Measurements from ENCODE around the gene MN1. TPM values are rescaled to one million over a fixed set of nuclear protein-coding genes. Genes with fewer than 3 reads are reported as not detected.

The MN1 gene
- total and polyA plus RNA-seq, 2 donors (not counting 1 experiment from before 2014, with no cell fraction given): 0.02 to 0.12 TPM

DNA sequence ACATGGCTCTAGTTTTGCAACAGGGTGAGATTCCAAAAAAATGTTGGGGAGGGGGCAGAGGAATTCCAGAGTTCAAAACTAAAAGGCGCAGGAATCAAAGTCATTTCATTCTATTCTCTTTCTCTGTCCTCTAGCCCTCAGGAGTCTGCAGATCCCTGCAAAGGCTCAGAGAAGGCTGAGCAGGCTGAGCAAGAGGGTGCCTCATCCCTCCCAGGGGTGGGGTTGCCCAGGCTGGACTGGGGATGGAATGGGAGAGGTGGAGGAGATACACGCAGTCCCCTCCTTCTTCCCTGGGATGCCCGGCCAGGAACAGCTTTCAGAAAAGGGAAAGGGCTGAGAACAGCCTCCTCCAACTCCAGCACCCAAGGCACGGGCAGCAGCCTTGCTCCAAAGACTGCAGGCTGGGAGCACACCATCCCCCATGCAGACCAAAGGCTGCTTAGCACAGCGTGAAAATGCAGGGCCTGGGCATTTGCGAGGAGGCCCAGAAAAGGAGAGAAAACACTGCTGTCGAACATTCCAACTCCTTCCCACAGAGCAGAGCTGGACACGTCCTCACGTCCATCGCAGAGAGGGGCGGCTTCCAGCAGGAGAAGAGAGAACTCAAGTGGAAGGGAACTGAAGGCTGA lies 51.8 kb downstream of the MN1 start:
- Histone ChIP-seq H3K4me1 (ENCODE audit: control insufficient read depth in 2 of 2, insufficient read depth in 2 of 2, low read length in 2 of 2) (no peaks in the 10 kb centered on the region), H3K27ac (ENCODE audit: low read length in 2 of 2) (no peak overlapping the region), H3K9me3 (ENCODE audit: control extremely low read depth in 1 of 3, control insufficient read depth in 2 of 3, insufficient read depth in 1 of 3, low read length in 2 of 3) (peaks cover 0 to 4% (median 0%) of the 10 kb centered on the region in 3 donors), H3K9ac (ENCODE audit: low read length) (no peak overlapping the region), H2AFZ (ENCODE audit: insufficient read depth, low read depth, low read length, poor library complexity, severe bottlenecking) (no peak overlapping the region), H3K36me3 (replicated peaks in 1 of 2; ENCODE audit: control extremely low read depth in 1 of 2, control insufficient read depth in 1 of 2, extremely low read depth in 1 of 2, insufficient read depth in 2 of 2, low read length in 1 of 2) (no peaks in the 10 kb centered on the region), H3K4me3 (ENCODE audit: control extremely low read depth in 1 of 5, extremely low read depth in 1 of 5, insufficient read depth in 1 of 5, low read depth in 2 of 5, low read length in 4 of 5) (no peak overlapping the region), H3K27me3 (replicated peaks in 1 of 4; ENCODE audit: control extremely low read depth in 1 of 4, control insufficient read depth in 3 of 4, insufficient read depth in 4 of 4, low read length in 3 of 4) (peaks cover 0 to 3% (median 0%) of the 10 kb centered on the region in 4 experiments), H4K20me1 (ENCODE audit: control insufficient read depth, insufficient read depth, low read length, poor library complexity, severe bottlenecking) (no peaks in the 10 kb centered on the region), H3K4me2 (replicated peaks; ENCODE audit: low read depth, low read length, poor library complexity, severe bottlenecking) (no peak overlapping the region), H3K79me2 (ENCODE audit: control insufficient read depth, insufficient read depth, low read length) (no peaks in the 10 kb centered on the region)
- H3K4me3 Mint-ChIP-seq: no peak overlapping the region
- intact Hi-C loops (cut with micrococcal nuclease): no loop called here
- ATAC-seq (ENCODE audit: low read depth) (no peak), DNase-seq (no peak)
- POLR2A ChIA-PET: no interaction called here
- TF ChIP-seq, protein P1, sequence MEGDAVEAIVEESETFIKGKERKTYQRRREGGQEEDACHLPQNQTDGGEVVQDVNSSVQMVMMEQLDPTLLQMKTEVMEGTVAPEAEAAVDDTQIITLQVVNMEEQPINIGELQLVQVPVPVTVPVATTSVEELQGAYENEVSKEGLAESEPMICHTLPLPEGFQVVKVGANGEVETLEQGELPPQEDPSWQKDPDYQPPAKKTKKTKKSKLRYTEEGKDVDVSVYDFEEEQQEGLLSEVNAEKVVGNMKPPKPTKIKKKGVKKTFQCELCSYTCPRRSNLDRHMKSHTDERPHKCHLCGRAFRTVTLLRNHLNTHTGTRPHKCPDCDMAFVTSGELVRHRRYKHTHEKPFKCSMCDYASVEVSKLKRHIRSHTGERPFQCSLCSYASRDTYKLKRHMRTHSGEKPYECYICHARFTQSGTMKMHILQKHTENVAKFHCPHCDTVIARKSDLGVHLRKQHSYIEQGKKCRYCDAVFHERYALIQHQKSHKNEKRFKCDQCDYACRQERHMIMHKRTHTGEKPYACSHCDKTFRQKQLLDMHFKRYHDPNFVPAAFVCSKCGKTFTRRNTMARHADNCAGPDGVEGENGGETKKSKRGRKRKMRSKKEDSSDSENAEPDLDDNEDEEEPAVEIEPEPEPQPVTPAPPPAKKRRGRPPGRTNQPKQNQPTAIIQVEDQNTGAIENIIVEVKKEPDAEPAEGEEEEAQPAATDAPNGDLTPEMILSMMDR (IDR thresholded peaks at IDR 0.05): no peak
- no peak for TF ChIP-seq EZH2 (IDR thresholded peaks at IDR 0.05; ENCODE audit: borderline replicate concordance, insufficient read depth, low read depth, low read length, poor library complexity, severe bottlenecking)
- no peaks in the 10 kb centered on the region for H3K9me3 Mint-ChIP-seq (ENCODE audit: insufficient read depth)
- H3K4me1 Mint-ChIP-seq: no peaks in the 10 kb centered on the region
- CTCF ChIA-PET: no interaction called here
- WGBS (ENCODE audit: insufficient coverage): 80% methylated on average over 5 of the region's 11 CpGs
- H3K27ac Mint-ChIP-seq: no peak overlapping the region
- peaks cover 7% of the 10 kb centered on the region for H3K27me3 Mint-ChIP-seq

DNA sequence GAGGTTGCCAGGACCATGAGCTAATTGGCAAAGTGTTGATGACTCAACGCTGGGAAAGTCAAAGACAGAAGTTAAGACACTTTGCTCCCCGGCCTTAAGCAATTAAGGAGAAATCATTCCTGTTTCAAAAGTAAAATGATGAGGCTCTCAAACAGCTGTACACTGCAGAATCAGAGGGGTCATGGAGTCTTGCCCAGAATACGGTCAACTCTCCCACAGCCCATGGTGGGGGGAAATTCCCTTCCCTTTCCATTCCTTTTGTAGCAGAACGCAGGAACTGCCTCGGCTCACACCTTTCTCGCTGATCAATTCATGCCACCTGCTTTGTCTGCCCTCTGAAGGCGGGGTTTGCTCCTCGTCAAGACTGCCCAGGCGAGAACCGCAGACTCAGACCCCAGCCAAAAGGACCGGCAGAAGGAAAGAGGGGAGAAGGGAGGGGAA lies 52.8 kb downstream of the MN1 start:
- DNase-seq: no peak
- H3K4me1 ChIP-seq (ENCODE audit: control insufficient read depth in 2 of 2, insufficient read depth in 2 of 2, low read length in 2 of 2): no peaks in the 10 kb centered on the region
- intact Hi-C loops (cut with micrococcal nuclease): no loop called here
- H3K27ac ChIP-seq (ENCODE audit: low read length in 2 of 2): no peak overlapping the region
- ChIA-PET CTCF (no interaction called here), POLR2A (no interaction called here)
- Mint-ChIP-seq H3K27me3 (peaks cover 7% of the 10 kb centered on the region), H3K4me1 (no peaks in the 10 kb centered on the region), H3K27ac (no peak overlapping the region), H3K4me3 (no peak overlapping the region), H3K9me3 (ENCODE audit: insufficient read depth) (no peaks in the 10 kb centered on the region)
- H3K27me3 ChIP-seq (replicated peaks in 1 of 4; ENCODE audit: control extremely low read depth in 1 of 4, control insufficient read depth in 3 of 4, insufficient read depth in 4 of 4, low read length in 3 of 4): peaks cover 0 to 3% (median 0%) of the 10 kb centered on the region in 4 experiments
- H4K20me1 ChIP-seq (ENCODE audit: control insufficient read depth, insufficient read depth, low read length, poor library complexity, severe bottlenecking): no peaks in the 10 kb centered on the region
- TF ChIP-seq, protein P1 (IDR thresholded peaks at IDR 0.05): no peak
- no peak for TF ChIP-seq EZH2 (IDR thresholded peaks at IDR 0.05; ENCODE audit: borderline replicate concordance, insufficient read depth, low read depth, low read length, poor library complexity, severe bottlenecking)
- 61% methylated on average over 8 of the region's 11 CpGs for WGBS (ENCODE audit: insufficient coverage)
- H3K4me3 ChIP-seq (ENCODE audit: control extremely low read depth in 1 of 5, extremely low read depth in 1 of 5, insufficient read depth in 1 of 5, low read depth in 2 of 5, low read length in 4 of 5): no peak overlapping the region
- no peak for ATAC-seq (ENCODE audit: low read depth)
- no peak overlapping the region for H3K9ac ChIP-seq (ENCODE audit: low read length)
- no peaks in the 10 kb centered on the region for H3K79me2 ChIP-seq (ENCODE audit: control insufficient read depth, insufficient read depth, low read length)
- no peaks in the 10 kb centered on the region for H3K9me3 ChIP-seq (ENCODE audit: control extremely low read depth in 1 of 3, control insufficient read depth in 2 of 3, insufficient read depth in 1 of 3, low read length in 2 of 3)
- no peaks in the 10 kb centered on the region for H3K36me3 ChIP-seq (replicated peaks in 1 of 2; ENCODE audit: control extremely low read depth in 1 of 2, control insufficient read depth in 1 of 2, extremely low read depth in 1 of 2, insufficient read depth in 2 of 2, low read length in 1 of 2)
- no peak overlapping the region for H2AFZ ChIP-seq (ENCODE audit: insufficient read depth, low read depth, low read length, poor library complexity, severe bottlenecking)
- H3K4me2 ChIP-seq (replicated peaks; ENCODE audit: low read depth, low read length, poor library complexity, severe bottlenecking): no peak overlapping the region
